SK-N-MC (cell line): ENCODE measurements around the gene SLC17A2.

Source experiments
- DNase-seq: peaks from one replicate; pipeline ENCODE4 v3.0.0-alpha.2; 2011; ENCODE audit warnings: low read depth, low spot score
- H3K27ac ChIP-seq: fragments of 200-600 bp; sonication (generic); 2 replicates; pipeline ENCODE4 v1.5.1; 2016; ENCODE audit warnings: mixed run types
- H3K36me3 ChIP-seq: fragments of 200-600 bp; sonication (generic); 2 replicates; pipeline ENCODE4 v1.6.1; 2017; ENCODE audit warnings: antibody characterized with exemption, low read length, mixed read lengths; ENCODE audit not compliant: insufficient read depth
- H3K4me3 ChIP-seq: fragments of 200-600 bp; sonication (generic); 2 replicates; pipeline ENCODE4 v1.5.1; 2016
- H3K9ac ChIP-seq: fragments of 200-600 bp; sonication (generic); 2 replicates; pipeline ENCODE4 v1.8.0; 2017; ENCODE audit warnings: mixed run types, mixed read lengths; ENCODE audit not compliant: insufficient read length
- H3K9me3 ChIP-seq: fragments of 200-600 bp; sonication (generic); 2 replicates; pipeline ENCODE4 v1.6.1; 2017; ENCODE audit warnings: low read depth, mild to moderate bottlenecking, antibody characterized with exemption, low read length, moderate library complexity, mixed read lengths
- EZH2 ChIP-seq: fragments of 200-600 bp; sonication (generic); IDR thresholded peaks from one replicate; pipeline ENCODE4 v1.6.1; 2017; ENCODE audit warnings: antibody characterized with exemption
- FOXP2 ChIP-seq: optimal IDR thresholded peaks from 2 replicates; pipeline ENCODE3; 2011; ENCODE audit warnings: mild to moderate bottlenecking, moderate library complexity; ENCODE audit not compliant: insufficient read depth; ENCODE audit errors: extremely low read length, control extremely low read depth
- POLR2AphosphoS5 ChIP-seq: IDR thresholded peaks from 2 replicates; pipeline ENCODE4 v1.6.1; 2012; ENCODE audit warnings: mild to moderate bottlenecking, low read depth, low read length, borderline replicate concordance

Gene SLC17A2

DNA sequence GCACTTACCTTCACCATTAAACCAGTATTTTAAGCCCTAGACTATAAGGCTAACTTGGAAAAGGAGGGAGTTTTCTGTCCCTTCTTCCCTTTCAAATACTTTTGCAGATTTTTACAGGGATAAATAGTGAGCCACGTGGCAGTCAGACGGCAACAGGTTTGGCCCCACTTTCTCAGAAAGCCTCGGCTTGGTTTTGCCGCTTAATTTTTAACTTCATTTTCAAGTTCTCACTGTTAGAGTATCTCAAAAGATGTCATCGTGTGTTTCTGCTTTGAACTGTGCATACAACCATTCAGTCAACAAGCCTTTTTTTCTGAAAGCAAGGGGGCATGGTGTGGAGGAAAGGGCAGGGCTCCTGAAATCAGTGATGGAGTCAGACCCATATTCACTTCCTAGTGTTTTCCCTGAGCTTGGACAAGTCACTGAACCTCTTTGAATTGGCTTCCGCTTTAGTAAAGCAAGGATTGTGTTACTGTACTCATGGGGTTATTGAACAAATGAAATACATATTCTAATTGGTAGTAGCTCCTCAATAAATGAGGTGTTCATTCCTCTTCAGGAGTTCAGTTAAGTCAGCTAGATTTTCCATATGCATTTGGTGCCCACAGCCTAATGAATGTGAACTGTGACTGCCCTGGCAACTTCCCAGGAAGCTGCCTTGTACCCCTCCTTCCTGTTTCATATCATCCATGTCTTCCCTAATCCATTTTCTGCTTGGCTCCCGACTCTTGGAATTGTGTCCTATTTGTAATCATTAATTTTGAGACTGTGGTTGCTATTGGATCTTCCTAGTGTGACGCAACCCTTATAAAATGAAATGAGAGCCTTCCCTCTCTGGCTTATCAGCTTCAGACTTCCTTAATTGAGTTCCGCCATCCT is at the start of gene SLC17A2:
SLC17A2 (minus strand) TSS at position 160 of the 879 bp plus-strand sequence. CDS start 4,895 bp downstream, outside the sequence.
- H3K9ac ChIP-seq, result no peak within 1 kb of the TSS
- no peaks in the 10 kb centered on the region for H3K9me3 ChIP-seq
- no peak within 1 kb of the TSS for H3K4me3 ChIP-seq
- H3K36me3 ChIP-seq, result no peaks in the 10 kb centered on the region
- TF ChIP-seq FOXP2 (no peak), EZH2 (no peak), POLR2AphosphoS5 (no peak)
- H3K27ac ChIP-seq, result no peak within 1 kb of the TSS
- no peak for DNase-seq

GRCh38 chr6:25975923-25976560 is 45.6 kb upstream of the SLC17A2 start:
- no peak for TF ChIP-seq EZH2
- Histone ChIP-seq H3K9me3 (no peaks in the 10 kb centered on the region), H3K9ac (no peak overlapping the region), H3K36me3 (peaks cover 54% of the 10 kb centered on the region), H3K27ac (no peak overlapping the region), H3K4me3 (no peak overlapping the region)
- no peak for DNase-seq

- Histone ChIP-seq H3K9ac (no peak overlapping the region), H3K27ac (no peak overlapping the region), H3K36me3 (peaks cover 63% of the 10 kb centered on the region), H3K9me3 (no peaks in the 10 kb centered on the region), H3K4me3 (no peak overlapping the region)
- TF ChIP-seq EZH2 (no peak), POLR2AphosphoS5 (no peak), FOXP2 (no peak)
- no peak for DNase-seq
Measured at GRCh38 chr6:25973923-25974555, 43.5 kb upstream of the SLC17A2 start.

- no peak for DNase-seq
- H3K4me3 ChIP-seq, result no peak overlapping the region
- TF ChIP-seq FOXP2 (no peak), POLR2AphosphoS5 (no peak), EZH2 (no peak)
- no peaks in the 10 kb centered on the region for H3K9me3 ChIP-seq
- H3K27ac ChIP-seq, result no peak overlapping the region
- no peak overlapping the region for H3K9ac ChIP-seq
- H3K36me3 ChIP-seq, result peaks cover 66% of the 10 kb centered on the region
Measured at GRCh38 chr6:25972902-25973301, 42.4 kb upstream of the SLC17A2 start.

DNA sequence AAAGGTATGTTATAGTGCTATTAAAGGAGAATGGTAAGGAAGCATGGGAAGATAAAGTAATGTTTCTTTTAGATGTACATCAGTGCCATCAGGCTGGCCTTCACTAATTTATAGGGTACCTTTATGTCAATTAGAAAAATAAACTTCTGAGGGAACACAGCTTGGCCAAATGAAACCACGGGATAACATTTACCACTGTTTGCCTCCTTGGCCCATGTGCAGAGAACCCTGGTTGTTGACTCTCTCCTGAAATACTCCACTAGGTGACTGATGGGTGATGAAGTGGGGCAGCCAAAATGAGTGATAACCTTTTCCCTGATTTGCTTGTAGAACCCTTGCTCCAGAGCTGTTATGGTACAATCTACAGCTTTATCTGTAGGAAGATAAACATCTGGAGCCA is 41.6 kb upstream of the SLC17A2 start:
- Histone ChIP-seq H3K9me3 (no peaks in the 10 kb centered on the region), H3K4me3 (no peak overlapping the region), H3K27ac (no peak overlapping the region), H3K36me3 (peaks cover 73% of the 10 kb centered on the region), H3K9ac (no peak overlapping the region)
- TF ChIP-seq FOXP2, result no peak
- no peak for TF ChIP-seq POLR2AphosphoS5
- no peak for TF ChIP-seq EZH2
- DNase-seq, result no peak

GRCh38 chr6:25971187-25971821 is 40.8 kb upstream of the SLC17A2 start:
- Histone ChIP-seq H3K9me3 (no peaks in the 10 kb centered on the region), H3K27ac (peak overlapping the region; percentile 45; the same call in 1 of the 2 replicates), H3K4me3 (no peak overlapping the region), H3K9ac (no peak overlapping the region), H3K36me3 (peaks cover 75% of the 10 kb centered on the region)
- no peak for TF ChIP-seq FOXP2
- TF ChIP-seq EZH2, result no peak
- no peak for TF ChIP-seq POLR2AphosphoS5
- no peak for DNase-seq

DNA sequence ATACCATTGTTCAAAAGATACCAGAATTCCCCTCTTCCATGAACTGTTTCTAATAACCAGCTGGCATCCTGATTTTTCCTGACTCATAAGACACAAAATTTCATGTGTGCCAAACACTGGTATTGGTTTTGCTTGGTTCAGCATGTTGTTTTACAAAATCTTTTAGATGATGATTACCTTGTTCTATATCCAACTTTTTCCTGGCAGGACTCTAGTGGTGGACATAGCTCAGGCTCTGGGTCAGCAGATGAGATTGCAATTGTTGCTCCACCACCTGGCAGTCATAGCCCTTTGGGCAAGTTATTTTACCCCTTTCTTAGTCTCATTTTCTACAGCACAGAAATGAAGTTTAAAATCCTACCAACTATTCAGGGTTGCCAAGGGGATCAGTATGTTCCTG is 38.3 kb upstream of the SLC17A2 start:
- H3K36me3 ChIP-seq, result peaks cover 60% of the 10 kb centered on the region
- no peaks in the 10 kb centered on the region for H3K9me3 ChIP-seq
- no peak overlapping the region for H3K9ac ChIP-seq
- TF ChIP-seq FOXP2, result no peak
- no peak for TF ChIP-seq POLR2AphosphoS5
- no peak for TF ChIP-seq EZH2
- no peak overlapping the region for H3K27ac ChIP-seq
- DNase-seq, result no peak
- no peak overlapping the region for H3K4me3 ChIP-seq

DNA sequence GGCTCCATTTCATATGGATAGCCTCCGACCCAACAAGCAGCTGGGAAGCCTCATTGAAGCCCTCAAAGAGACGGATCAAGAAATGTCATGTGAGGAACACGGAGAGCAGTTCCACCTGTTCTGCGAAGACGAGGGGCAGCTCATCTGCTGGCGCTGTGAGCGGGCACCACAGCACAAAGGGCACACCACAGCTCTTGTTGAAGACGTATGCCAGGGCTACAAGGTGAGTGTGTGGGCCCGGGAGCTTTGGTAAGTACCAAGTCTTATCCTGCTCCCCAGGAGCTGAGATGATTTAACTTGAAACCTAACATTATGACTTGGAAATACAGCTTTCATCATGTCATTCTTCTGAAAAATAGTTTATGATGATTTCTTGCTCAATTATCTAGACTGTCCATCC is 36.2 kb upstream of the SLC17A2 start:
- Histone ChIP-seq H3K36me3 (peaks cover 39% of the 10 kb centered on the region), H3K4me3 (no peak overlapping the region), H3K9ac (no peak overlapping the region), H3K9me3 (no peaks in the 10 kb centered on the region), H3K27ac (no peak overlapping the region)
- no peak for DNase-seq
- TF ChIP-seq FOXP2, result no peak
- no peak for TF ChIP-seq EZH2
- TF ChIP-seq POLR2AphosphoS5, result no peak
